Suppressor macrophage treated with lipopolysaccharide for 1 hour (primary cell): ENCODE results near the gene KCNK16.

Experiments used
- DNase-seq, 3 donors: peaks; one replicate each; pipeline ENCODE4 v3.0.0-alpha.2; 2020 to 2022

The KCNK16 gene

GRCh38 chr6:39274903-39275302, 47.6 kb downstream of the KCNK16 start:
- no peak for DNase-seq

- DNase-seq: no peak
Observed at GRCh38 chr6:39274471-39274870, 48.0 kb downstream of the KCNK16 start.

- DNase-seq: peak; percentile 29 to 46 (median 36)
Observed at GRCh38 chr6:39273406-39273821, 49.1 kb downstream of the KCNK16 start.

- DNase-seq: no peak
Observed at GRCh38 chr6:39269961-39270360, 52.5 kb downstream of the KCNK16 start.

- no peak for DNase-seq
Observed at GRCh38 chr6:39268721-39269120, 53.8 kb downstream of the KCNK16 start.

GRCh38 chr6:39268171-39268570, 54.3 kb downstream of the KCNK16 start:
- no peak for DNase-seq

GRCh38 chr6:39266782-39267355, 55.6 kb downstream of the KCNK16 start:
- DNase-seq: no peak

- DNase-seq: no peak
Observed at GRCh38 chr6:39266375-39266774, 56.1 kb downstream of the KCNK16 start.
